Omental fat pad (tissue), 4 donors: ENCODE measurements around the gene ZNF234. TPM values are rescaled to one million over a fixed set of nuclear protein-coding genes. Genes with fewer than 3 reads are reported as not detected.

Experiments used
- ATAC-seq: fragments of 150-250 bp; one replicate; pipeline ENCODE4 v1.9.1; 2016; ENCODE audit warnings: mild to moderate bottlenecking, moderate library complexity; ENCODE audit not compliant: low FRiP score
- DNase-seq: peaks from one replicate; pipeline ENCODE4 v3.0.0-alpha.2; 2019; ENCODE audit warnings: low spot score
- CTCF ChIP-seq, 3 donors: fragments of 450-650 bp; IDR thresholded peaks; one replicate each; pipeline ENCODE4 v1.5.1; 2016 to 2017; ENCODE audit warnings: antibody characterized with exemption in 3 of 3, mild to moderate bottlenecking in 3 of 3, moderate library complexity in 2 of 3
- total RNA-seq, 4 donors: library from RNA; depleted of rRNA; stranded (reverse); fragments of >200 nt; gene quantifications; one replicate each; pipeline ENCODE4 v1.1.0, GENCODE V29; 2016

The ZNF234 gene
- total RNA-seq, 4 donors from 2014 or later, result 4.8 to 11.3 (median 8.4) TPM

- no peak for TF ChIP-seq CTCF (IDR thresholded peaks at IDR 0.05)
- DNase-seq, result no peak
These were observed 63.4 kb downstream of the ZNF234 start for GRCh38 chr19:44204772-44205171.

DNA sequence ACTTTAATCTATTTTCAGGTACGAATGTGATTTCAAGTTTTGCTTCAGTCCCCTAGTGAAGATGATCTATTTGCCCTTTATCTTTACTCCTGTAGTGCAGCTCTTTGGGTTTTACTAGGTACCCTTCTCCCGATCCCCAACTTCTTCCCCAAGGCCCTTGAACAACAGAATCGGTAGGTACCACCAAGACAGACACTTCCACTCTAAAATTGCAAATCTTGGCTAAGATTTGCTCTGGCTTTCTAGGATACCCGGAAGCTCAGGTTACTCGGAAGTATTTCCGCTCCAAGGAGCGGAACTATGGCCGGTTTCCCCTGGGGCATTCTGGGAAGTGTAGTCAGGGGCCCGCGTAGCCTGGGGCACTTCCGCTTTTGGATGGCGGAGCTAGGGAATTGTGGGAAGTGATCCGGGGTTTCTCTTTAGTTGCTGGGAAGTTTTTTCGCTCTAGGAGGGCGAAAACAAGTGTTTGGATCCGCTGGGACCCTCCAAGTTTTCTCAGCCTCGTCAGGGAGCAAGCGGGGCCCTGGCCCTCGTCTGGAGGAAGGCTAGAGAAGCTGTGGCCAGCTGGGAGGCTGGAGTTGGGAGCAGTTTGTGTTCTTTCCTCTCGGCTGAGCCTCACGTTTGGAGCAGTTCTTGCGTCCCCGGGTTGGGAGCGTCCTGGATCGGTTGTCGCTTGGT, 65.9 kb downstream of the ZNF234 start:
- DNase-seq (peak; percentile 44), ATAC-seq (peak; percentile 84)
- TF ChIP-seq CTCF (IDR thresholded peaks at IDR 0.05), result no peak

More at GRCh38 chr19:44204772-44205171, 63.4 kb downstream of the ZNF234 start:
- no peak for ATAC-seq

Other genes with a start within 250 kb of the ZNF234 start
- 10 to 100 TPM in 2 of 4 donors, 1 to 10 TPM in 2; 5.4 to 17.2 (median 12.3) TPM for gene ZNF45, start 206.3 kb upstream of the ZNF234 start, total RNA-seq
- 1 to 10 TPM; 2.2 to 6.8 (median 4.0) TPM for gene ZNF221, start 190.3 kb upstream of the ZNF234 start, total RNA-seq
- gene ZNF155, start 157.4 kb upstream of the ZNF234 start, total RNA-seq, result 1 to 10 TPM; 5.0 to 8.2 (median 6.9) TPM
- gene ZNF230, start 138.6 kb upstream of the ZNF234 start, total RNA-seq, result 1 to 10 TPM; 1.7 to 5.7 (median 3.1) TPM
- gene ZNF222, start 116.2 kb upstream of the ZNF234 start, total RNA-seq, result 1 to 10 TPM; 1.9 to 3.7 (median 2.2) TPM
- 1 to 10 TPM; 2.8 to 4.7 (median 3.1) TPM for gene ZNF223, start 89.5 kb upstream of the ZNF234 start, total RNA-seq
- 1 to 10 TPM in 3 of 4 donors, under 1 TPM in 1; 0.65 to 3.0 (median 1.7) TPM for gene ZNF284, start 69.4 kb upstream of the ZNF234 start, total RNA-seq
- 10 to 100 TPM; 10.4 to 36.9 (median 17.5) TPM for gene ZNF224, start 47.2 kb upstream of the ZNF234 start, total RNA-seq
- gene ZNF225, start 28.2 kb upstream of the ZNF234 start, total RNA-seq, result 1 to 10 TPM; 1.8 to 5.5 (median 2.7) TPM
- gene ZNF226, start 23.5 kb downstream of the ZNF234 start, total RNA-seq, result 10 to 100 TPM in 3 of 4 donors, 1 to 10 TPM in 1; 9.5 to 18.6 (median 14.3) TPM
- 10 to 100 TPM in 2 of 4 donors, 1 to 10 TPM in 2; 6.6 to 17.7 (median 10.8) TPM for gene ZNF227, start 71.0 kb downstream of the ZNF234 start, total RNA-seq
- 1 to 10 TPM in 1 of 4 donors, under 1 TPM in 3; 0.19 to 1.1 (median 0.35) TPM for gene ZNF233, start 118.3 kb downstream of the ZNF234 start, total RNA-seq
- gene ZNF235, start 163.5 kb downstream of the ZNF234 start, total RNA-seq, result 1 to 10 TPM; 3.0 to 8.7 (median 4.3) TPM
- gene ZNF112, start 215.1 kb downstream of the ZNF234 start, total RNA-seq, result 1 to 10 TPM; 2.0 to 6.0 (median 3.4) TPM